CD14-positive monocyte (primary cell): ENCODE data around the gene PPP6R3. TPM values are rescaled to one million over a fixed set of nuclear protein-coding genes. Genes with fewer than 3 reads are reported as not detected.

Source experiments
- DNase-seq, 3 donors: peaks; one replicate each; pipeline ENCODE4 v3.0.0-alpha.2; 2011 to 2022
- H2AFZ ChIP-seq: 2 replicates; pipeline ENCODE4 v1.6.0; 2012; ENCODE audit warnings: mild to moderate bottlenecking, low read depth, low read length, inconsistent platforms; ENCODE audit not compliant: insufficient read depth, poor library complexity, severe bottlenecking
- H3K27ac ChIP-seq, 2 donors: 1 replicate in 1 of 2; 2 replicates in 1 of 2; pipeline ENCODE4 v1.5.1; 2012 to 2013; ENCODE audit warnings: low read length in 2 of 2, control low read depth in 1 of 2, inconsistent platforms in 1 of 2, low read depth in 1 of 2, mild to moderate bottlenecking in 1 of 2
- H3K27me3 ChIP-seq, 2 donors: one replicate each; pipeline versions ENCODE4 v1.6.0 to v1.6.1; 2011 to 2013; ENCODE audit warnings: low read length in 2 of 2; ENCODE audit not compliant: control insufficient read depth in 2 of 2, insufficient read depth in 2 of 2
- H3K36me3 ChIP-seq, 2 donors: replicated peaks in 1 of 2; 1 replicate in 1 of 2; 2 replicates in 1 of 2; pipeline versions ENCODE4 v1.5.1 to v1.6.1; 2012 to 2013; ENCODE audit warnings: low read length in 2 of 2, control low read depth in 1 of 2, inconsistent platforms in 1 of 2, mild to moderate bottlenecking in 1 of 2; ENCODE audit not compliant: insufficient read depth in 2 of 2, control insufficient read depth in 1 of 2
- H3K4me1 ChIP-seq, 2 donors: 1 replicate in 1 of 2; 2 replicates in 1 of 2; pipeline versions ENCODE4 v1.5.1 to v1.6.1; 2012 to 2013; ENCODE audit warnings: low read length in 2 of 2, control low read depth in 1 of 2, inconsistent platforms in 1 of 2, mild to moderate bottlenecking in 1 of 2, moderate library complexity in 1 of 2; ENCODE audit not compliant: insufficient read depth in 2 of 2, control insufficient read depth in 1 of 2
- H3K4me2 ChIP-seq: replicated peaks from 2 replicates; pipeline ENCODE3; 2012; ENCODE audit warnings: low read length, moderate library complexity, mild to moderate bottlenecking; ENCODE audit not compliant: poor library complexity, severe bottlenecking; ENCODE audit errors: extremely low read depth
- H3K4me3 ChIP-seq, 3 experiments: fragments of 200-600 bp in 1 of 3; sonication (generic) in 1 of 3; replicated peaks in 1 of 3; 1 replicate in 2 of 3; 2 replicates in 1 of 3; pipeline ENCODE4 v1.5.1; 2011 to 2013; ENCODE audit warnings: low read length in 3 of 3, mild to moderate bottlenecking in 3 of 3, control low read depth in 2 of 3, low read depth in 2 of 3, inconsistent platforms in 1 of 3, moderate library complexity in 1 of 3
- H3K79me2 ChIP-seq: 2 replicates; pipeline ENCODE4 v1.6.0; 2012; ENCODE audit warnings: mild to moderate bottlenecking, control low read depth, inconsistent platforms, low read length, moderate library complexity; ENCODE audit not compliant: insufficient read depth
- H3K9ac ChIP-seq: 2 replicates; pipeline ENCODE4 v1.6.0; 2017; ENCODE audit warnings: low read length, mild to moderate bottlenecking; ENCODE audit not compliant: insufficient read depth, poor library complexity, severe bottlenecking
- H3K9me3 ChIP-seq, 2 donors: replicated peaks in 1 of 2; 1 replicate in 1 of 2; 2 replicates in 1 of 2; pipeline versions ENCODE4 v1.5.1 to v1.6.1; 2012 to 2013; ENCODE audit warnings: low read length in 2 of 2, control low read depth in 1 of 2; ENCODE audit not compliant: control insufficient read depth in 1 of 2, insufficient read depth in 1 of 2
- H4K20me1 ChIP-seq: 2 replicates; pipeline ENCODE4 v1.6.0; 2012; ENCODE audit warnings: mild to moderate bottlenecking, low read length, control low read depth, moderate library complexity; ENCODE audit not compliant: insufficient read depth
- H3K27ac Mint-ChIP-seq, 7 donors: one replicate each; pipeline ENCODE4 v1.8.0; 2020; ENCODE audit warnings: mild to moderate bottlenecking in 7 of 7, mixed read lengths in 7 of 7, moderate library complexity in 6 of 7, inconsistent platforms in 2 of 7
- H3K27me3 Mint-ChIP-seq, 3 donors: one replicate each; pipeline ENCODE4 v1.8.0; 2021 to 2022; ENCODE audit warnings: low read depth in 3 of 3, mild to moderate bottlenecking in 3 of 3, mixed read lengths in 3 of 3, moderate library complexity in 3 of 3, inconsistent platforms in 1 of 3
- H3K36me3 Mint-ChIP-seq, 2 donors: one replicate each; pipeline ENCODE4 v1.8.0; 2020; ENCODE audit warnings: mixed read lengths in 2 of 2, inconsistent platforms in 1 of 2, mild to moderate bottlenecking in 1 of 2
- H3K4me1 Mint-ChIP-seq: one replicate; pipeline ENCODE4 v1.8.0; 2020; ENCODE audit warnings: mild to moderate bottlenecking, mixed read lengths
- H3K4me3 Mint-ChIP-seq, 2 donors: one replicate each; pipeline ENCODE4 v1.8.0; 2020; ENCODE audit warnings: mild to moderate bottlenecking in 2 of 2, mixed read lengths in 2 of 2, moderate library complexity in 1 of 2
- H3K9me3 Mint-ChIP-seq, 7 donors: one replicate each; pipeline ENCODE4 v1.8.0; 2020 to 2022; ENCODE audit warnings: mixed read lengths in 7 of 7, mild to moderate bottlenecking in 6 of 7, moderate library complexity in 6 of 7, inconsistent platforms in 2 of 7
- CTCF ChIP-seq: fragments of 200-600 bp; IDR thresholded peaks from one replicate; pipeline ENCODE4 v1.8.0; 2022; ENCODE audit warnings: antibody characterized with exemption, mild to moderate bottlenecking
- WGBS: methylation state at CpG from one replicate; pipeline ENCODE4 v1.1.5; 2013; ENCODE audit warnings: missing lambda C conversion rate; ENCODE audit not compliant: insufficient coverage; 5-methylcytosine and 5-hydroxymethylcytosine counted together
- intact Hi-C, 2 donors: fragments of 100-400 bp; cut with micrococcal nuclease; formaldehyde crosslinking; loops; one replicate each; pipeline versions ENCODE4 v1.15.0 to v1.15.1; 2023
- polyA plus RNA-seq, 3 donors: library from polyadenylated mRNA; depleted of rRNA in 1 of 3; unstranded in 2 of 3; stranded (reverse) in 1 of 3; fragments of 300-500 nt in 2 of 3; fragments of >200 nt in 1 of 3; fragmentation: Illumina TruSeq in 2 of 3; gene quantifications; 1 replicate in 2 of 3; 2 replicates in 1 of 3; pipeline ENCODE4 v1.2.3, GENCODE V29; 2012 to 2021

Gene PPP6R3
- polyA plus RNA-seq, 3 donors: 22.9 to 39.4 (median 38.1) TPM

DNA sequence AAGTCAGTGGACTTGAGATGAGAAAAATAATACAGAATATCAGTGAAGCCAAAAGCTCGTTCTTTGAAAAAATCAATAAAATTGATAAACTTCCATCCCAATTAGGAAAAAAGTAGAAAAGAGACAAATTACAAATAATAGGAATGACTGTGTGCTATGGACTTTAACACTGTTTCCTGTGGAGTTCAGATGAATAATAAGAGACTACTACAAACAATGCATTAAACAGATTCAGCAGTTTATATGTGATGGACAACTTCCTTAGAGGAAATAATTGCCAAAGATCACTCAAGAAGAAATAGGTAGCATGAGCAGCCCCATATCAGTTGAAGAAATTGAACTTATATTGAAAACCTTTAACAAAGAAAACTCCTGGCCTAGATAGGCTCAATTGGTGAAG lies 99.7 kb downstream of the PPP6R3 start:
- H3K36me3 ChIP-seq: peaks cover 71 to 97% of the 10 kb centered on the region in 2 donors
- H3K4me2 ChIP-seq: no peak overlapping the region
- Mint-ChIP-seq H3K27ac (no peak overlapping the region), H3K4me1 (peaks cover under 1% of the 10 kb centered on the region), H3K27me3 (no peaks in the 10 kb centered on the region), H3K36me3 (peaks cover 79 to 83% of the 10 kb centered on the region in 2 donors), H3K9me3 (peaks cover 0 to 2% (median 0%) of the 10 kb centered on the region in 7 donors), H3K4me3 (no peak overlapping the region)
- no peaks in the 10 kb centered on the region for H3K4me1 ChIP-seq
- intact Hi-C loops: no loop called here
- DNase-seq: no peak
- H3K9me3 ChIP-seq: no peaks in the 10 kb centered on the region
- no peak overlapping the region for H3K27ac ChIP-seq
- no peak overlapping the region for H2AFZ ChIP-seq
- no CpG with 5 or more reads among the region's 1 CpG for WGBS
- TF ChIP-seq CTCF: no peak
- H4K20me1 ChIP-seq: peaks cover 75% of the 10 kb centered on the region
- no peaks in the 10 kb centered on the region for H3K27me3 ChIP-seq
- H3K79me2 ChIP-seq: peaks cover 35% of the 10 kb centered on the region
- no peak overlapping the region for H3K4me3 ChIP-seq
- no peak overlapping the region for H3K9ac ChIP-seq

DNA sequence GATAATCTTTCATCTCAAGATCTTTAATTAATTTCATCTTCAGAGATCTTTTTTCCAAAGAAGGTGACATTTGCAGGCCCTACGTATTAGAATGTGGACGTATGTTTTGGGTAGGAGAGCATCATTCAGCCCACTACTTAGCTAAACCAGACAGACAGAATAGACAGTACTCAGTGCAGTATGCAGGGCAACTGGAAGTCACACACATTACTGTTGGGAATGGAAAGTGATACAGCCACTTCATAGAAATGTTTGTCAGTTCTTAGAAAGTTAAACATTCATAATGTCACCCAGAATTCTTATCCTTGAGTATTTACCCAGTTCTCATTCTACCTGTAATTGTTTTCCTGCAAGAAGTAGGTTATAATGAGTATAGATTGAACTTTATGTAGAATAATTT lies 102.9 kb downstream of the PPP6R3 start:
- Histone ChIP-seq H3K4me3 (no peak overlapping the region), H3K4me2 (no peak overlapping the region), H4K20me1 (peaks cover 75% of the 10 kb centered on the region), H3K9me3 (no peaks in the 10 kb centered on the region), H3K27me3 (no peaks in the 10 kb centered on the region), H3K4me1 (peaks cover 8 to 10% of the 10 kb centered on the region in 2 donors), H3K9ac (no peak overlapping the region), H3K79me2 (peaks cover 15% of the 10 kb centered on the region), H2AFZ (no peak overlapping the region), H3K27ac (no peak overlapping the region), H3K36me3 (peaks cover 74 to 98% of the 10 kb centered on the region in 2 donors)
- Mint-ChIP-seq H3K9me3 (peaks cover 0 to 3% (median 0%) of the 10 kb centered on the region in 7 donors), H3K4me3 (no peak overlapping the region), H3K27me3 (no peaks in the 10 kb centered on the region), H3K4me1 (peaks cover 13% of the 10 kb centered on the region), H3K27ac (no peak overlapping the region), H3K36me3 (peaks cover 83 to 91% of the 10 kb centered on the region in 2 donors)
- TF ChIP-seq CTCF: no peak
- WGBS: no CpG with 5 or more reads among the region's 2 CpGs
- no peak for DNase-seq
- intact Hi-C loops: no loop called here
